HepG2 (cell line): Measurements from ENCODE around the gene FRMD5. TPM values are rescaled to one million over a fixed set of nuclear protein-coding genes. Genes with fewer than 3 reads are reported as not detected.

Source experiments
- KAT8 ChIP-seq: IDR thresholded peaks from 2 replicates; pipeline ENCODE4 v1.6.1; 2016; ENCODE audit warnings: missing genetic modification reagents, missing compliant biosample characterization
- SKIL ChIP-seq: sonication (generic); formaldehyde crosslinking; IDR thresholded peaks from 2 replicates; pipeline ENCODE4 v1.8.0; 2022; ENCODE audit warnings: missing genetic modification reagents, mild to moderate bottlenecking, moderate library complexity, borderline replicate concordance
- TCF7L2 ChIP-seq: IDR thresholded peaks from 2 replicates; pipeline ENCODE4 v1.6.1; 2011; ENCODE audit warnings: mild to moderate bottlenecking, low read depth, low read length, moderate library complexity
- ZBTB4 ChIP-seq: sonication (generic); formaldehyde crosslinking; IDR thresholded peaks from 2 replicates; pipeline ENCODE4 v1.4.0; 2020; ENCODE audit warnings: missing genetic modification reagents, mild to moderate bottlenecking, borderline replicate concordance
- ZNF318 ChIP-seq: sonication (generic); formaldehyde crosslinking; IDR thresholded peaks from 2 replicates; pipeline ENCODE4 v1.4.0; 2020; ENCODE audit warnings: mild to moderate bottlenecking, missing genetic modification reagents
- ZNF616 ChIP-seq: sonication (generic); formaldehyde crosslinking; IDR thresholded peaks from 2 replicates; pipeline ENCODE4 v1.5.0; 2020; ENCODE audit warnings: low read depth, mild to moderate bottlenecking, missing genetic modification reagents
- ZNF782 ChIP-seq: sonication (generic); formaldehyde crosslinking; IDR thresholded peaks from 2 replicates; pipeline ENCODE4 v1.4.0; 2020; ENCODE audit warnings: missing genetic modification reagents, mild to moderate bottlenecking, borderline replicate concordance
- ZXDC ChIP-seq: sonication (generic); formaldehyde crosslinking; IDR thresholded peaks from 2 replicates; pipeline ENCODE4 v1.5.0; 2020; ENCODE audit warnings: mild to moderate bottlenecking, missing genetic modification reagents
- polyA plus RNA-seq, 8 experiments: library from polyadenylated mRNA; depleted of rRNA in 3 of 8; stranded (reverse) in 7 of 8; unstranded in 1 of 8; fragments of >200 nt; fragmentation: Illumina TruSeq in 4 of 8; extraction: Trizol in 4 of 8; gene quantifications; 2 replicates each; pipeline versions ENCODE4 v1.2.1 to v1.2.3, GENCODE V29; 2011 to 2016; ENCODE audit warnings: low read depth in 4 of 8, missing spikeins in 1 of 8, mixed read lengths in 1 of 8; ENCODE audit not compliant: insufficient read depth in 1 of 8
- total RNA-seq, 5 experiments: library from RNA; depleted of rRNA; stranded (reverse); fragments of >200 nt; fragmentation: Illumina TruSeq; extraction: Trizol; gene quantifications; 2 replicates each; pipeline ENCODE4 v1.2.3, GENCODE V29; 2016; ENCODE audit warnings: low read depth in 1 of 5

FRMD5 gene
- total and polyA plus RNA-seq, 2 of the 13 experiments (the other 11 are each of a cell fraction or from before 2014, with no cell fraction given), result 0.93 to 1.5 TPM

GRCh38 chr15:43824302-43825246 is 370.5 kb downstream of the FRMD5 start, which contains the start of gene MFAP1 (continued):
- TF ChIP-seq SKIL (CRISPR knock-in tag) (no peak), ZNF782 (CRISPR knock-in tag) (peak; percentile 62; the same call in 1 of the 2 replicates), ZNF616 (CRISPR knock-in tag) (no peak), TCF7L2 (no peak), KAT8 (CRISPR knock-in tag) (peak; percentile 97), ZNF318 (CRISPR knock-in tag) (no peak), ZBTB4 (CRISPR knock-in tag) (0 out of 2 replicates have a peak, but pooled peaks have one; percentile 18), ZXDC (CRISPR knock-in tag) (0 out of 2 replicates have a peak, but pooled peaks have one; percentile 46)
